Stimulated activated CD8-positive, alpha-beta memory T cell treated with anti-CD3 and anti-CD28 coated beads, Interleukin-15, amount 100 ng/mL, for 48 hours (primary cell): Measurements from ENCODE around the gene CFAP46.
"Not testable (repeated sequence)": the region's sequence is repeated elsewhere in the genome, so short reads cannot be mapped to it uniquely, and the experiment has no call there.

Experiments used
- DNase-seq, 2 donors: peaks; one replicate each; pipeline ENCODE4 v3.0.0-alpha.2; 2020; ENCODE audit warnings: low read depth in 2 of 2

CFAP46 gene

GRCh38 chr10:132827423-132827789, 115.0 kb downstream of the CFAP46 start:
- DNase-seq: no peak

- no peak for DNase-seq
These were observed 115.6 kb downstream of the CFAP46 start for GRCh38 chr10:132826524-132827422.

GRCh38 chr10:132825783-132826523, 116.4 kb downstream of the CFAP46 start:
- DNase-seq: not testable (repeated sequence)

GRCh38 chr10:132820056-132820455, 122.3 kb downstream of the CFAP46 start:
- no peak for DNase-seq

GRCh38 chr10:132817701-132818211, 124.6 kb downstream of the CFAP46 start:
- DNase-seq: no peak

- no peak for DNase-seq
These were observed 125.7 kb downstream of the CFAP46 start for GRCh38 chr10:132816718-132817117.

GRCh38 chr10:132815168-132815857, 127.1 kb downstream of the CFAP46 start:
- DNase-seq: no peak

GRCh38 chr10:132814469-132814856, 127.9 kb downstream of the CFAP46 start:
- no peak for DNase-seq

- no peak for DNase-seq
These were observed 128.6 kb downstream of the CFAP46 start for GRCh38 chr10:132813560-132814468.

- DNase-seq: no peak
These were observed 129.4 kb downstream of the CFAP46 start for GRCh38 chr10:132813001-132813401.

GRCh38 chr10:132812520-132812919, 129.8 kb downstream of the CFAP46 start:
- DNase-seq: no peak

- DNase-seq: no peak
These were observed 130.4 kb downstream of the CFAP46 start for GRCh38 chr10:132811891-132812481.

- no peak for DNase-seq
These were observed 131.3 kb downstream of the CFAP46 start for GRCh38 chr10:132810807-132811700.

- no peak for DNase-seq
These were observed 132.1 kb downstream of the CFAP46 start for GRCh38 chr10:132810141-132810806.

GRCh38 chr10:132809232-132810140, 132.9 kb downstream of the CFAP46 start:
- DNase-seq: no peak

GRCh38 chr10:132808383-132809231, 133.8 kb downstream of the CFAP46 start:
- no peak for DNase-seq

- DNase-seq: no peak
These were observed 134.7 kb downstream of the CFAP46 start for GRCh38 chr10:132807621-132808049.
